Liver (tissue), 3 donors: ENCODE results near the gene CCDC60.

Experiments
- EGR1 ChIP-seq, 2 donors: IDR thresholded peaks; 2 replicates each; pipeline ENCODE4 v1.6.1; 2016 to 2018; ENCODE audit warnings: antibody characterized with exemption in 2 of 2, low read depth in 2 of 2
- FOXA1 ChIP-seq: IDR thresholded peaks from 2 replicates; pipeline ENCODE4 v1.6.1; 2016; ENCODE audit warnings: antibody characterized with exemption
- FOXA2 ChIP-seq: IDR thresholded peaks from 2 replicates; pipeline ENCODE4 v1.6.1; 2016; ENCODE audit warnings: antibody characterized with exemption
- HNF4G ChIP-seq: IDR thresholded peaks from 2 replicates; pipeline ENCODE4 v1.6.1; 2016; ENCODE audit warnings: antibody characterized with exemption
- JUND ChIP-seq, 2 donors: IDR thresholded peaks; 2 replicates each; pipeline ENCODE4 v1.6.1; 2016; ENCODE audit warnings: antibody characterized with exemption in 2 of 2
- RAD21 ChIP-seq, 2 donors: IDR thresholded peaks; 2 replicates each; pipeline ENCODE4 v1.6.1; 2016; ENCODE audit warnings: antibody characterized with exemption in 2 of 2, mild to moderate bottlenecking in 2 of 2
- TAF1 ChIP-seq: conservative IDR thresholded peaks from 2 replicates; pipeline ENCODE4 v1.6.1; 2016; ENCODE audit warnings: antibody characterized with exemption, mild to moderate bottlenecking
- TF ChIP-seq, protein P1 (sequence below): fragments of 150-350 bp; IDR thresholded peaks from 2 replicates; pipeline ENCODE4 v1.5.1; 2017; ENCODE audit warnings: improper control_type of control experiment, low read depth, low read length; ENCODE audit not compliant: missing input control
- TF ChIP-seq, protein P2 (sequence below): IDR thresholded peaks from 2 replicates; pipeline ENCODE4 v1.6.1; 2016; ENCODE audit warnings: antibody characterized with exemption
- TF ChIP-seq, protein P3 (sequence below): IDR thresholded peaks from 2 replicates; pipeline ENCODE4 v1.6.1; 2016; ENCODE audit warnings: antibody characterized with exemption
- TF ChIP-seq, protein P4 (sequence below): IDR thresholded peaks from 2 replicates; pipeline ENCODE4 v1.6.1; 2016; ENCODE audit warnings: antibody characterized with exemption
- donor health status: healthy.
- donor health status: healthy.

DNA sequence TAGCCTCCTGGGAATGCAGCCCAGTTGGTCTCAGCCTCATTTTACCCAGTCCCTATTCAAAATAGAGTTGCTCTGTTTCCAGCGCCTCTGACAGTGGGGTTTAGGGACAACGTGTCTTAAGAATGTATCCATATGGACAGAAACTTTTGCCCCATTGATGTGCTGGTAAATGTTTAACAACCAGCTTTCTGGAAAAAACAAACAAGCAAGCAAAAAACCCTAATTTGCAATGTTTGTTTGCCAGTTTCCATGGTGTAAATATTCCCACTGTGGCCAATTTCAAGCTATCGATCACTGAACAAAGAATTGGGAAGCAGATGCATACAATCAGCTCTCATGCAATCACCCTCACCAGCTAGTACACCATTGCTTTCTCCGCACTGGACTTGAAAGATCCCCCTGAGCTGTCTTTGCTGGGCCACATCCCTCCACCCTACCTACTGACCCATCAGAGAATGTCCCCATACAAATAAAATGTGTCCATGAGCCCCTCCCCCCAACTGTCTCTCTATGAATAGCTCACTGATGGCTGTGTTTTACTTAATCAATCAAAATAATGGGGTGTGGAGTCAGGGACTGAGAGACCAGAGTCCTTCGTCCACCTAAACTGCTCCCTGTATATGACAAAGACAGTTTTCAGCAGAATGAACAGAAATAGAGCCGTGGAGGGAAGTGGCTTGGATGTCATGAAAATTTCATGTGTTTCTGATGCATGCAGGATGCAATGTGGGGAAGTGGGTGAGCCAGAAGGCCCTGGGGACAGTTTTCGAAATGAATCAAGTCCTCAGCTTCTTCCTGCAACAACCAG is 40.8 kb downstream of the CCDC60 start:
- TF ChIP-seq, protein P1, sequence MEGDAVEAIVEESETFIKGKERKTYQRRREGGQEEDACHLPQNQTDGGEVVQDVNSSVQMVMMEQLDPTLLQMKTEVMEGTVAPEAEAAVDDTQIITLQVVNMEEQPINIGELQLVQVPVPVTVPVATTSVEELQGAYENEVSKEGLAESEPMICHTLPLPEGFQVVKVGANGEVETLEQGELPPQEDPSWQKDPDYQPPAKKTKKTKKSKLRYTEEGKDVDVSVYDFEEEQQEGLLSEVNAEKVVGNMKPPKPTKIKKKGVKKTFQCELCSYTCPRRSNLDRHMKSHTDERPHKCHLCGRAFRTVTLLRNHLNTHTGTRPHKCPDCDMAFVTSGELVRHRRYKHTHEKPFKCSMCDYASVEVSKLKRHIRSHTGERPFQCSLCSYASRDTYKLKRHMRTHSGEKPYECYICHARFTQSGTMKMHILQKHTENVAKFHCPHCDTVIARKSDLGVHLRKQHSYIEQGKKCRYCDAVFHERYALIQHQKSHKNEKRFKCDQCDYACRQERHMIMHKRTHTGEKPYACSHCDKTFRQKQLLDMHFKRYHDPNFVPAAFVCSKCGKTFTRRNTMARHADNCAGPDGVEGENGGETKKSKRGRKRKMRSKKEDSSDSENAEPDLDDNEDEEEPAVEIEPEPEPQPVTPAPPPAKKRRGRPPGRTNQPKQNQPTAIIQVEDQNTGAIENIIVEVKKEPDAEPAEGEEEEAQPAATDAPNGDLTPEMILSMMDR, result no peak
- TF ChIP-seq, protein P2, sequence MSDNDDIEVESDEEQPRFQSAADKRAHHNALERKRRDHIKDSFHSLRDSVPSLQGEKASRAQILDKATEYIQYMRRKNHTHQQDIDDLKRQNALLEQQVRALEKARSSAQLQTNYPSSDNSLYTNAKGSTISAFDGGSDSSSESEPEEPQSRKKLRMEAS, result no peak
- TF ChIP-seq JUND (IDR thresholded peaks at IDR 0.05) (no peak), EGR1 (IDR thresholded peaks at IDR 0.05; ENCODE audit: low read depth in 2 of 2) (no peak), FOXA1 (no peak), TAF1 (no peak), RAD21 (IDR thresholded peaks at IDR 0.05) (no peak), HNF4G (no peak), FOXA2 (no peak)
- TF ChIP-seq, protein P3, sequence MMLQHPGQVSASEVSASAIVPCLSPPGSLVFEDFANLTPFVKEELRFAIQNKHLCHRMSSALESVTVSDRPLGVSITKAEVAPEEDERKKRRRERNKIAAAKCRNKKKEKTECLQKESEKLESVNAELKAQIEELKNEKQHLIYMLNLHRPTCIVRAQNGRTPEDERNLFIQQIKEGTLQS, result no peak
- TF ChIP-seq, protein P4, sequence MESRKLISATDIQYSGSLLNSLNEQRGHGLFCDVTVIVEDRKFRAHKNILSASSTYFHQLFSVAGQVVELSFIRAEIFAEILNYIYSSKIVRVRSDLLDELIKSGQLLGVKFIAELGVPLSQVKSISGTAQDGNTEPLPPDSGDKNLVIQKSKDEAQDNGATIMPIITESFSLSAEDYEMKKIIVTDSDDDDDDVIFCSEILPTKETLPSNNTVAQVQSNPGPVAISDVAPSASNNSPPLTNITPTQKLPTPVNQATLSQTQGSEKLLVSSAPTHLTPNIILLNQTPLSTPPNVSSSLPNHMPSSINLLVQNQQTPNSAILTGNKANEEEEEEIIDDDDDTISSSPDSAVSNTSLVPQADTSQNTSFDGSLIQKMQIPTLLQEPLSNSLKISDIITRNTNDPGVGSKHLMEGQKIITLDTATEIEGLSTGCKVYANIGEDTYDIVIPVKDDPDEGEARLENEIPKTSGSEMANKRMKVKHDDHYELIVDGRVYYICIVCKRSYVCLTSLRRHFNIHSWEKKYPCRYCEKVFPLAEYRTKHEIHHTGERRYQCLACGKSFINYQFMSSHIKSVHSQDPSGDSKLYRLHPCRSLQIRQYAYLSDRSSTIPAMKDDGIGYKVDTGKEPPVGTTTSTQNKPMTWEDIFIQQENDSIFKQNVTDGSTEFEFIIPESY, result no peak
